ENCODE results near the gene VAC14. TPM values are rescaled to one million over a fixed set of nuclear protein-coding genes. Genes with fewer than 3 reads are reported as not detected.

The VAC14 gene
- total and polyA plus RNA-seq, 2 experiments from 2014 or later, result 42.3 to 77.7 TPM

GRCh38 chr16:70769131-70769530 is 31.8 kb downstream of the VAC14 start:
- ATAC-seq (no peak), DNase-seq (ENCODE audit: low spot score) (no peak)
- Histone ChIP-seq H3F3A (replicated peaks; ENCODE audit: low read depth) (peaks cover 4% of the 10 kb centered on the region; the same call in 1 of the 2 replicates), H3K4me2 (no peak overlapping the region), H4K20me1 (replicated peaks; ENCODE audit: insufficient read depth) (peaks cover 5% of the 10 kb centered on the region), H3K4me3 (no peak overlapping the region), H3K4me1 (ENCODE audit: insufficient read depth) (no peaks in the 10 kb centered on the region; the same call in 1 of the 2 replicates), H3K27ac (ENCODE audit: low read depth) (no peak overlapping the region), H3K79me2 (replicated peaks; ENCODE audit: insufficient read depth) (no peaks in the 10 kb centered on the region), H3K9me2 (ENCODE audit: insufficient read depth) (no peaks in the 10 kb centered on the region), H3K36me3 (ENCODE audit: insufficient read depth) (no peaks in the 10 kb centered on the region), H3K27me3 (ENCODE audit: insufficient read depth) (no peaks in the 10 kb centered on the region), H2AFZ (no peak overlapping the region)
- H3K4me1 Mint-ChIP-seq, result no peaks in the 10 kb centered on the region
- no peak for TF ChIP-seq EZH2phosphoT487 (IDR thresholded peaks at IDR 0.05; ENCODE audit: unreplicated experiment)
- TF ChIP-seq ZNF114 (CRISPR knock-in tag; IDR thresholded peaks at IDR 0.05), result no peak
- no peak for TF ChIP-seq NANOG (IDR thresholded peaks at IDR 0.05; ENCODE audit: borderline replicate concordance)
- no peak for TF ChIP-seq EZH2 (IDR thresholded peaks at IDR 0.05; ENCODE audit: low read depth, unreplicated experiment)
- TF ChIP-seq JUNB (IDR thresholded peaks at IDR 0.05; ENCODE audit: unreplicated experiment), result no peak
- TF ChIP-seq POLR2AphosphoS5 (IDR thresholded peaks at IDR 0.05; ENCODE audit: low read depth), result no peak
- no peak for TF ChIP-seq ZNF331 (CRISPR knock-in tag; IDR thresholded peaks at IDR 0.05; ENCODE audit: low read depth)
- no peak for TF ChIP-seq CREB1 (CRISPR knock-in tag; IDR thresholded peaks at IDR 0.05; ENCODE audit: low read depth)
- TF ChIP-seq, protein P1, sequence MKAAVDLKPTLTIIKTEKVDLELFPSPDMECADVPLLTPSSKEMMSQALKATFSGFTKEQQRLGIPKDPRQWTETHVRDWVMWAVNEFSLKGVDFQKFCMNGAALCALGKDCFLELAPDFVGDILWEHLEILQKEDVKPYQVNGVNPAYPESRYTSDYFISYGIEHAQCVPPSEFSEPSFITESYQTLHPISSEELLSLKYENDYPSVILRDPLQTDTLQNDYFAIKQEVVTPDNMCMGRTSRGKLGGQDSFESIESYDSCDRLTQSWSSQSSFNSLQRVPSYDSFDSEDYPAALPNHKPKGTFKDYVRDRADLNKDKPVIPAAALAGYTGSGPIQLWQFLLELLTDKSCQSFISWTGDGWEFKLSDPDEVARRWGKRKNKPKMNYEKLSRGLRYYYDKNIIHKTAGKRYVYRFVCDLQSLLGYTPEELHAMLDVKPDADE (IDR thresholded peaks at IDR 0.05), result no peak
- TF ChIP-seq REST (IDR thresholded peaks at IDR 0.05; ENCODE audit: unreplicated experiment), result no peak
- no peak for TF ChIP-seq STAT1 (IDR thresholded peaks at IDR 0.05; ENCODE audit: unreplicated experiment)
- no peak for TF ChIP-seq CTCF (conservative IDR thresholded peaks at IDR 0.05; ENCODE audit: low read depth in 2 of 2)
- TF ChIP-seq, protein P2, sequence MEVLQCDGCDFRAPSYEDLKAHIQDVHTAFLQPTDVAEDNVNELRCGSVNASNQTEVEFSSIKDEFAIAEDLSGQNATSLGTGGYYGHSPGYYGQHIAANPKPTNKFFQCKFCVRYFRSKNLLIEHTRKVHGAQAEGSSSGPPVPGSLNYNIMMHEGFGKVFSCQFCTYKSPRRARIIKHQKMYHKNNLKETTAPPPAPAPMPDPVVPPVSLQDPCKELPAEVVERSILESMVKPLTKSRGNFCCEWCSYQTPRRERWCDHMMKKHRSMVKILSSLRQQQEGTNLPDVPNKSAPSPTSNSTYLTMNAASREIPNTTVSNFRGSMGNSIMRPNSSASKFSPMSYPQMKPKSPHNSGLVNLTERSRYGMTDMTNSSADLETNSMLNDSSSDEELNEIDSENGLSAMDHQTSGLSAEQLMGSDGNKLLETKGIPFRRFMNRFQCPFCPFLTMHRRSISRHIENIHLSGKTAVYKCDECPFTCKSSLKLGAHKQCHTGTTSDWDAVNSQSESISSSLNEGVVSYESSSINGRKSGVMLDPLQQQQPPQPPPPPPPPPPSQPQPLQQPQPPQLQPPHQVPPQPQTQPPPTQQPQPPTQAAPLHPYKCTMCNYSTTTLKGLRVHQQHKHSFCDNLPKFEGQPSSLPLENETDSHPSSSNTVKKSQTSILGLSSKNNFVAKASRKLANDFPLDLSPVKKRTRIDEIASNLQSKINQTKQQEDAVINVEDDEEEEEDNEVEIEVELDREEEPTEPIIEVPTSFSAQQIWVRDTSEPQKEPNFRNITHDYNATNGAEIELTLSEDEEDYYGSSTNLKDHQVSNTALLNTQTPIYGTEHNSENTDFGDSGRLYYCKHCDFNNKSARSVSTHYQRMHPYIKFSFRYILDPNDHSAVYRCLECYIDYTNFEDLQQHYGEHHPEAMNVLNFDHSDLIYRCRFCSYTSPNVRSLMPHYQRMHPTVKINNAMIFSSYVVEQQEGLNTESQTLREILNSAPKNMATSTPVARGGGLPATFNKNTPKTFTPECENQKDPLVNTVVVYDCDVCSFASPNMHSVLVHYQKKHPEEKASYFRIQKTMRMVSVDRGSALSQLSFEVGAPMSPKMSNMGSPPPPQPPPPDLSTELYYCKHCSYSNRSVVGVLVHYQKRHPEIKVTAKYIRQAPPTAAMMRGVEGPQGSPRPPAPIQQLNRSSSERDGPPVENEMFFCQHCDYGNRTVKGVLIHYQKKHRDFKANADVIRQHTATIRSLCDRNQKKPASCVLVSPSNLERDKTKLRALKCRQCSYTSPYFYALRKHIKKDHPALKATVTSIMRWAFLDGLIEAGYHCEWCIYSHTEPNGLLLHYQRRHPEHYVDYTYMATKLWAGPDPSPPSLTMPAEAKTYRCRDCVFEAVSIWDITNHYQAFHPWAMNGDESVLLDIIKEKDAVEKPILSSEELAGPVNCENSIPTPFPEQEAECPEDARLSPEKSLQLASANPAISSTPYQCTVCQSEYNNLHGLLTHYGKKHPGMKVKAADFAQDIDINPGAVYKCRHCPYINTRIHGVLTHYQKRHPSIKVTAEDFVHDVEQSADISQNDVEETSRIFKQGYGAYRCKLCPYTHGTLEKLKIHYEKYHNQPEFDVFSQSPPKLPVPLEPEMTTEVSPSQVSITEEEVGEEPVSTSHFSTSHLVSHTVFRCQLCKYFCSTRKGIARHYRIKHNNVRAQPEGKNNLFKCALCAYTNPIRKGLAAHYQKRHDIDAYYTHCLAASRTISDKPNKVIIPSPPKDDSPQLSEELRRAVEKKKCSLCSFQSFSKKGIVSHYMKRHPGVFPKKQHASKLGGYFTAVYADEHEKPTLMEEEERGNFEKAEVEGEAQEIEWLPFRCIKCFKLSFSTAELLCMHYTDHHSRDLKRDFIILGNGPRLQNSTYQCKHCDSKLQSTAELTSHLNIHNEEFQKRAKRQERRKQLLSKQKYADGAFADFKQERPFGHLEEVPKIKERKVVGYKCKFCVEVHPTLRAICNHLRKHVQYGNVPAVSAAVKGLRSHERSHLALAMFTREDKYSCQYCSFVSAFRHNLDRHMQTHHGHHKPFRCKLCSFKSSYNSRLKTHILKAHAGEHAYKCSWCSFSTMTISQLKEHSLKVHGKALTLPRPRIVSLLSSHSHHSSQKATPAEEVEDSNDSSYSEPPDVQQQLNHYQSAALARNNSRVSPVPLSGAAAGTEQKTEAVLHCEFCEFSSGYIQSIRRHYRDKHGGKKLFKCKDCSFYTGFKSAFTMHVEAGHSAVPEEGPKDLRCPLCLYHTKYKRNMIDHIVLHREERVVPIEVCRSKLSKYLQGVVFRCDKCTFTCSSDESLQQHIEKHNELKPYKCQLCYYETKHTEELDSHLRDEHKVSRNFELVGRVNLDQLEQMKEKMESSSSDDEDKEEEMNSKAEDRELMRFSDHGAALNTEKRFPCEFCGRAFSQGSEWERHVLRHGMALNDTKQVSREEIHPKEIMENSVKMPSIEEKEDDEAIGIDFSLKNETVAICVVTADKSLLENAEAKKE (CRISPR knock-in tag; IDR thresholded peaks at IDR 0.05), result no peak
- H3K9me3 Mint-ChIP-seq, result no peaks in the 10 kb centered on the region
- no peak overlapping the region for H3K27ac Mint-ChIP-seq
- peaks cover 14% of the 10 kb centered on the region for H3K27me3 Mint-ChIP-seq (ENCODE audit: insufficient read depth, low read depth, poor library complexity)
- H3K36me3 Mint-ChIP-seq (ENCODE audit: low read depth), result peaks cover 21% of the 10 kb centered on the region
- no peak overlapping the region for H3K4me3 Mint-ChIP-seq

Data from GM23338 (cell line).